Suppressor macrophage treated with lipopolysaccharide for 4 hours (primary cell): Measurements from ENCODE around the gene EPN2.

Experiments
- DNase-seq: peaks from one replicate; pipeline ENCODE4 v3.0.0-alpha.2; 2020

The EPN2 gene

DNA sequence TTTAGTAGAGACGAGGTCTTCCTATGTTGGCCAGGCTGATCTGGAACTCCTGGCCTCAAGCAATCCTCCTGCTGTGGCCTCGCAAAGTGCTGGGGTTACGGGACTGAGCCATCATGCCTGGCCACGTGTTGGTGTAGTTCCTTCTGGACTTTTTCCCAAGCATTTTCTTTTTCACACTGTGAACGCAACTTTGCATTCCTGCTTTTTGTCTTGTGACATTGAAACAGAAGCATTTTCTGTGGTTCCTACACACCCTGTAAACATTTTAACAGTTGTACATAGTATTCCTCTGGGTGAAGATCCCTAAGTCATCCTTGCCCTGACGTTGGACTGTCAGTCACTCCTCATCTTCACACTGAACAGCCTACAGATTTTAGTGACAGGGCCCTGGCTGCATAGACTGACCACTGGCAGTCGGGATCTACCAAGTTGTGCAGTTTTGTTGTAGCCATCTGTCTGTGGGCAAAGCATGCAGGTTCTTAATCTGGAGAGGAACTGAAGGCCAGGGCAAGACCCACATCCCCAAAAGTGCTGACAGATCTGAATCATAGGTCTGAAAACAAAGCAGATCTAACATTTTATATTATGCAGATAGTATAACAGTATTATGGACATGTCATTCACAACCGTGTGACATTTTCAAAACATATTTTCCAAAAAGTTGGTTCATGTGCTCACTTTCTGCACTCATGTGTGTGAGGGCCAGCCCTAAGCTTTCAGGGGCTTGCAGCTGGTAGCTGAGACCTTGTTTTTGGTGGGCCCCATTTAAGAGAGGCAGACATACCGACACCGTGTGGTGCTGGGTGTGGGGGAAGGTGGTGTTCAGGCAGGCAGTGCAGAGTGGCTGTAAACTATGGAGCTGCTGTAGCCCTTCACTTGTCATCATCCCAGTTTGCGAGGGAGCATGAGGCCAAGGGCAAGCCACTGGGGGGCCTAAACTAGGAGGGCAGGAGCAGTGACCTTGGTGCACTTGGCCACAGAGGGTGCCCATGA lies 59.9 kb downstream of the EPN2 start:
- no peak for DNase-seq

DNA sequence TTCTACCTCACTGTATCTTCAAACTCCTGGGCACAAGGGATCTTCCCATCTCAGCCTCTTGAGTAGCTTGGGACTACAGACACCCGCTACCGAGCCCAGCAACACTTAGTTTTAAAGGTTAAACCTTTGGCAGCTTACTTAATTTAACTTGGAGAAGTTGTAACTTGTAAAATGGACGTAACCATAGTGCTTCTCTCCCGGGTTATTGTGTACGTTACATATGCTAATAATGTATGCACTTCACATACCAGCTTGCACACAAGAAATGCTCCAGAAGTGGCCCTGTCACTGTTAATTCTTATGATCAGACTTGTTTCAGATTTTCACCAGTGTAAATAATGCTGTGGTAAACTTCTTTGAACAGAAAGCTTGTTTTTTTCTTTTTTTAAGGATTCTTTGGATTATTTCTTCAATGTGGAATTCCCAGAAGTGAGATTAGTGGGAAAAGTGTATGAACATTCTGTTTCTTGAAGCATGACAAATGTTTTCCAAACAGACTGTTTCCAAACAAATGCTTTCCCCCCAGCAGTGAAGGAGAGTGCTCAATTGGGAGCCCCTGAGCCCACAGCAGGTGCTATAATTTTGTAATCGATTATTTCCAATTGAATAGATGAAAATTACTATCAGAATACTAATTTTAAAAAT lies 61.5 kb downstream of the EPN2 start:
- no peak for DNase-seq

DNA sequence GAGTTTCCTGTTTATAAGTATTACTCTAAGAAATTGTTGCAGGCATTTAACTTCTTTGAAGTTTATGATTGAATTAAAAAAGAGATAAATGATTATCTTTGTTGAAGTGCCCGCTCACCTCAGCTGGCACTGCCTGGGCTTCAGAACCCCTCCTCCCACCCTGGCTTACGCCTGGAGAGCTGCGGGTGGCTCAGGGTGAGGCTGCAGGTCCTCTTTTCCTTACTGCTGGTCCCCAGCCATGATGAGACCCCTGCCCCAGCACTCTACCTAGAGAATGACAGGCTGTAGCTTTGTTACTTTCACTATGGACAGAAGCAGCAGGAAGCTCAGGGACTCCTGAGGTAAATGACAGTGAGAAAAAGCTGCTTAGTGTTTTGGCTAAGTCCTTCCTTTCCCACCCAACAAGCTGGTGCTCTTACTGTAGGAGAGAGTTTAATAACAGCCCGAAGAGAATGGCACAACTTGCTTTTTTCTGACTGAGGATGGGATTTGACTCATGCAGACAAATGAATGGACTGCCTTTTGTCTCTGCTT lies 62.1 kb downstream of the EPN2 start:
- DNase-seq: no peak

DNA sequence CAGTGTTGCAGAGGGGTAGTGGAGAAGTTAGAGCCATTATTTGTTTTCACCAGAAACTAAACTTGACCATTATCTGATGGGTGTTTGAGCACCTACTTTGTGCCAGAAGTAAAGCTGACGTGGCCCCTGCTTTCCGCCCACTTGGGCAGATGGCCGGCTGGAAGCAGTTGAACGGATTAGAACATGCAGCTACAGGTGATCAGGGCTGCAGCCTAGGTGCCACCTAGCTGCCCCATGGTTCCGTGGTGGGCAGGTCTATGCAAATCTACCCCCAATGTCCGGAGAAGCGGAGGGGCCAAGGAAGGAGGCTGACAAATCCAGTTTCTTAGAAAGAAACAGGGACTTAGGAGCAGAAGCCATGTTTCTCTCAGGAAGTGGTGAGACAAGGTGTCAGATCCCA lies 62.7 kb downstream of the EPN2 start:
- DNase-seq: no peak

DNA sequence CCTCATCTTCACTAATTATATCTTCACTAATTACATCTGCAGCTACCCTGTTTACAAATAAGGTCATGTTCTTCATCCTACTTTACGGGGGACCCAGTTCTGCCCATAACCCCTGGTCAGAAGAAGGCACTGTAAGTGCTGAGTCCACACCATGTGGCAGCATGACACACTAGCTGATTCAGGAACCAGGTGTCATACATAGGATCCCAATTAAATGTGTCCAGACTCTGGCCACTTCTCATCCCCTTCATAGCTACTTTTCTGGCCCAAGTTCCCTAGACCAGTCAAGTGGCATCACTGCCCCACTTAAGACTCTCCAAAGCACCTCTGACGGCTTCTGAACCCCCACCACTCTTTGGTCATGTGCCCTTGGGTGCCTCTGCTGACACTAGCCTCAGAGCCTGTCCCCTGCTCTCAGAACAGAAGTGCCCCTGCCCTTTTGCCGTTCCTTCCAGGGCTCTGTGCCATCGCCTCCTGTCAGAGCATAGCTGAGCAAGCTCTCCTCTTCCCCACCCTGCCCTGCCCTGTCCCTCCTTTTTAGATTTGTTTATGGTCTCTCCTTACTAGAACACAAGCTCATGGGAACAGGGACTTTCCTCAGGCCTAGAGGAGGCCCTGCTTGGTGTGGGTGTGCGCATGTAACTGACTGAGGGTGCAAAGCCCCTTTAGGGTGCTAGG lies 64.2 kb downstream of the EPN2 start:
- no peak for DNase-seq

DNA sequence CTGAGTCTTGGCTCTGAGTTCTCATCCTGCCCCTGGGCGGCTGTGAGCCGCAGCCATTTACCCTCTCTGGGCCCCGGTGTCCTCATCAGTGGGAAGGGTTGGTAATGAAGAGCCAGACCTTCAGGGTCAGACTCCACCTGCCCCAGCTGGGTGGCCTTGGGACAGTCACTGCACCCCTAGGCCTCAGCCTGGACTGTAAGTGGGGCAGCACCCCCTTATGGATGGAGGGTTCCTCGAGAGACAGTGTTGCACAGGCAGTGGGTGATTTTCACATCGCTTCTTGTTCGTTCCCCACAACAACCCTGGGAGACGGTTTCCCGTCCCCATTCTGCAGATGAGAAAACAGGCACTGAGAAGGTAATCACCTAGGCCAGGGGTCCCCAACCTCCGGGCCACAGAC lies 64.8 kb downstream of the EPN2 start:
- no peak for DNase-seq

DNA sequence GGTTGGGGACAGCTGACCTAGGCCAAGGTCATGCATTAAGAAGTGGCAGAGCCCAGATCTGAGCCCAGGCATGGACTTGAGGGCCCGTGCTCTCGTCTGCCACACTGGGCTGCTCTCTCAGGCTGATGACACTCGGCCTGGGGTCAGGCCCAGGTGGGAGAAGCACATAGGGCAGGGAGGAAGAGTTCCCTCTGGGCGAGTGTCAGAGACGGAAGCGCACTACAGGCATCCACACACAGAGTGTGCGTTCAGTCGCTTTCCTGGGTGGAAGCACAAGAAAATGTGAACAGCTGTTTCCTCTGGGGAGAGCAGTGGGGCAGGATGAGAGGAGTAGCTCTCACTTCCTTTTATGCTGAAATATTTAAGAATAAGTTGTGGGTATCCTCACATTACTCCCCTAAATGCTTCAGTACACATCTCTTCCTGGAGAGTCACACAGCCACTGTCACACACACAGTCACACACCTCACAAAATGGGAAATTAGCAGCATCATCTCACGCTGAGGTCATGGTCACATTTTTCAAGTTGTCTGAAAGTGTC lies 65.7 kb downstream of the EPN2 start:
- DNase-seq: peak; percentile 67

DNA sequence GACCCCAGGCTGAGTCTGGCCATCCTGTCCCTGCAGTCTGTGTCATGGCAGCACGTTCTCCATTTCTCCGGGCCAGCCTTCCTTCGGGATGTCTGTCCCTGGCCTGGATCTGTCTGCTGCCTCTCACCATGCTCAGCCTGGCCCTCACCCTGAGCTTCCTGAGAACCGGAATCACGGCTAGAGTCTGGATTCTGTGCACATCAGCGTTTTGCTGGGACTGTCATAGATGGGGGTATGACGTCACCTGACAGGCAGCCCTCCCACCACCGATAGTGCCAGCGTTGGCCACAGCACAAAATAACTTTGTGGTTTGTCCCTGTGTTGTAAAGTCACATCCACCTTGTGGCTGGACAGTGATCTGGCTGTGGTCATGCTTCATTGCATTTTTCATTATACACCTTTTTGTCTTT lies 66.2 kb downstream of the EPN2 start:
- no peak for DNase-seq

DNA sequence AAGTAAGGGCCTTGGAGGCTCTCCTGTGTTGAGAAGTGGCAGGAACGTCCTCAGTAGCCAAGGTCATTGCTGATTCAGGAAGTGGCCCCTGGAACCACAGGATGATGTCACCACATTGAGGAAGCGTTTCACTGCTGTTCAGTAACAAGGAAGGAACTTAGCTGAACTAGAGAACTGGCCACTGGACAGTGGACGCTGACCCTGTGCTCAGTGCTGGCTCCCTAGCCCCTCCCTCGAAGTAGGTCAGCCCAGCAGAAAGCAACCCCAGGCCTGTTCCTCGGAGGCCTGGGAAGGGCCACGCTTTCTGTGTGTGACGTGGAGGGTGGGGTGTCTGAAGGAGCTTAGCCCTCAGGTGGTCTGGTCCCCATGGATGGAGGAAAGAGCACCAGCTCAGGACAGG lies 67.0 kb downstream of the EPN2 start:
- DNase-seq: peak; percentile 94

DNA sequence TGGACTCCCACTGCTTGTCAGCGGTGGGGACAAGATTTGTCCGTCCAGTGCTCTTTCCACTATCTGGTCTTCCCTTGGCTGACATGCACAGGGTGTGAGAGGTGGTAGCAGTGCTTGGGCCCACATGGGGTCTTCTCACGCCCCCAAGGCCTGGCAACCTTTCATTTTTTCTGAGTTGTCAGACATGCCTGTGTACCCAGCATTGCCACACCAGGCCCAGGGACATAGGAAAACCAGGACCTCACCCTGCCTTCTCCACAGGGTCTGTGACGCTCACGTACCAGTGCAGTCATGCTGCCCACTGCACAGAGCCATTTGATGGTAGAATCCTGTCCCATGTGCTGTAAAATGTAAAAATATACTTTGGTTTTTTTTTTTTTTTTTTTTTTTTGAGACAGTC lies 67.6 kb downstream of the EPN2 start:
- no peak for DNase-seq

DNA sequence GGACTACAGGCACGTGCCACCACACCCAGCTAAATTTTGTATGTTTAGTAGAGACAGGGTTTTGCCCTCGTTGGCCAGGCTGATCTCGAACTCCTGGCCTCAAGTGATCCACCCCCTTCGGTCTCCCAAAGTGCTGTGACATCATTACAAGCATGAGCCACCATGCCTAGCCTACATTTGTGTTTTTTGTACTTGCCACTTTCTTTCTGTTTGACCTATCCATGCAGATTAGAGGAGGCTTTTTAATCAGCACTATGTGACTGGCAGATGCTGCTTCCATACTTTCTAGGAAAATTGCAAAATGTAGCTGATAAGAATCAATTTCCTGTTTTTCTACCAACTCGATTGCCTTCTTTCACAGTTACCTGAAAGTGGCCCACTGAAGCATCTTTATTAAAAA lies 68.1 kb downstream of the EPN2 start:
- no peak for DNase-seq

DNA sequence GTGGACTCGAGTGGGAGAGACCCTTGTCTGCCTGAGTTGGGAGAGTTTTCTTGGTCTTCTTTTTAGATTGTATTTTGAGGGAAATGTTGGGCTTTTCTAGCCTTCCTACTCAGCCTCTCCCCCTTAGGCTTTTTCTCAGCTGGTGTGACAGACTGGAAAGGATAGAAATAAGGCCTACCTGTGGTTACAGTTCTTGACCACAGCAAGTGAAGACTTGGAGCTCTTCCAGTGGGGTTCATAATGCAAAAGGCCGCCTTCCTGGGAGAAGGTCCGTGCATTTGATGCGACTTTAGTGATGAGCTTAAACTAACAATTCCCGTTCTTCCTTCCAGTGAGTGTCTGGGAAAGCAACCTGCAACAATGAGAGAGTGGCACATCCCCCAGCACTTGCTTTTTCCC lies 68.6 kb downstream of the EPN2 start:
- no peak for DNase-seq

DNA sequence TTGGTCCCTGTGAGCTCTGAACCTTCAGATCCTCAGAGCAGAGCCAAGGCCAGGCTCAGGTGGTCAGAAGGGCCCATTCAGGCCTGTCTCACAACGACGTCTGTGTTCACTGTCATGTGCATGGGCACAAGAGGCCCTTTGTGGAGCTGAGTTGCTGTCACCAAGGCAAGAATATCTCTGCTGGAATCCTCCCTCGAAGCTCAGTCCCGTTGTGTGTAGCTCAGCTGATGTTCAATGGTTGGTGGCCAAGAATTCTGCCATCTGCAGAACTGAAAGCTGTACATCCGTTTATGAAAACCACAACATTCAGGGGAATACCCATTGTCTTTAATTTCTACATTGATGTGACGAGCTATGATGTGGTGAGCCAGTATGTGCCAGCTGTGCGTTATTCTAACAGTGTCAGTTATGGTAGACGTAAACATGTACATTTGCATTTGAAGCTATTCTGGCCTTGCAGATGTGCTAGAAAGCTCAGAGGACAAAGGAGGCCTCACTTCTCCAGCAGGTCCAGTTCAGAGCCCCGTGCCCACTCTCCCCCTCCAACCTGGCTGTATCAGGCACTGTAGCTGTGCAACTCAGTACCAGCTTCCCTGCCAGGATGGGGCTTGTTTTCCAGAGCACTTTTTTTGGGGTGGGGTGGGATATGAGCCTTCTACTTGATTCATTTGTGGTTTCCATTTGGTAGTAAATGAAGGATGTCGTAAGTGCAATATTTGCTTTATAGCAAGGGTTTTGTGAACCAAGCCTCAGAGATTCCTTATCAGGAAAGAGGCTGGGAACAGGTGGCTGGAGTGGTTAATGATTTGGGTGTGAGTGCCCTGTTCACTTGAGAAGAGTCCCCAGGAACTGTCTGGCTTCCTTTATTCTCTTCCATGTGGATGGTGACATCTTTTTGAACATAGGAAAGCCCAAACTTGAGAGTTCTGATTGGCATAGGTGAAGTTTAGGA lies 69.3 kb downstream of the EPN2 start:
- DNase-seq: peak; percentile 91

DNA sequence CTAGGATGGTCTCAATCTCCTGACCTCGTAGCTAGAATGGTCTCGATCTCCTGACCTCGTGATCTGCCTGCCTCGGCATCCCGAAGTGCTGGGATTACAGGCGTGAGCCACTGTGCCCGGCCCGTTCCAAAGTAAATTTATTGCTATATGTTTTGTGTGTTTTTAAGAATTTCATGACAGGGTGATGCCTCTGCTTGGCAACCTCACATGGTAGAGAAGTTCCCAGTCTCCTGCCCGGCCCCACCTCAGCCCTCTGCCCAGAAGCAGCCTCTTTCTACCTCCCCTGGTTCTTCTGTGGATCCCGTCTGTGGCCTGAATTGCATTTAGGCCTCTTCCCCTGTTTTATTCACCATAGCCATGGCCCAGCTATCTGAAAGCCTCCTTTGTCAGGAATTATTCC lies 70.4 kb downstream of the EPN2 start:
- no peak for DNase-seq

DNA sequence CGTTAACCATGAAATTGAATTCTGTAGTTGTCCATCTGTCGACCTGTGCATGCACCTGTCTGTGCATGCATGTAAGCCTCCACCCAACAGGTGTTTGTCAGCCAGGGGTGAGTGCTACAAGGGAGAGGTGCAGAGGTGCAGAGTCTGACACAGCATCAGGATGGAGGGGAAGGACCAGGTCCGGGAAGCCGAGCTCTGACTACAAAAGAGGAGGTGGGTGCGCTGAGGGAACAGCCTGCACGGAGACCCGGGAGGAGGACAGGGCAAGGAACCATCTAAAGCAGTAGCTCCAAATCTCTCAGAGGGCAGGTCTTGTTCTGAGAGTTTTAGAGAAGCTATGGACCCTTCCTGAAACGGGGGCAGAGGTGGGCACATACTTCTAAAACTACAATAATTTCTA lies 71.2 kb downstream of the EPN2 start:
- no peak for DNase-seq

DNA sequence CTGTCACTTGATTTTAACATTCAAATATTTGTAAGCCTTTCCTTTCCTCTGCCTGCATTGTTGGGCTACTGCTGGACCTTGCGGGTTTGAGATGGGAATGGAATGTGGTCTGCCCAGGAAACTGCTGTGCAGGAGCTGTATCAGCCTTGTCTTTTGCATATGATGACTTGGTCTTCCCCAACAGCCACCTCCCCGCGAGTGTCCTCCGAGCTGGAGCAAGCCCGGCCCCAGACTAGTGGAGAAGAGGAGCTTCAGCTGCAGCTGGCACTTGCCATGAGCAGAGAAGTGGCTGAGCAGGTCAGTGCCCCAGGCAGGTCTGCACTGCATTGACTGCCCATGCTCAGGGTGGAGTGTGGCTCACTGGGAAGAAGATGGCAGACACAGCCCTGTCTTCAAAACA lies 72.5 kb downstream of the EPN2 start:
- no peak for DNase-seq

DNA sequence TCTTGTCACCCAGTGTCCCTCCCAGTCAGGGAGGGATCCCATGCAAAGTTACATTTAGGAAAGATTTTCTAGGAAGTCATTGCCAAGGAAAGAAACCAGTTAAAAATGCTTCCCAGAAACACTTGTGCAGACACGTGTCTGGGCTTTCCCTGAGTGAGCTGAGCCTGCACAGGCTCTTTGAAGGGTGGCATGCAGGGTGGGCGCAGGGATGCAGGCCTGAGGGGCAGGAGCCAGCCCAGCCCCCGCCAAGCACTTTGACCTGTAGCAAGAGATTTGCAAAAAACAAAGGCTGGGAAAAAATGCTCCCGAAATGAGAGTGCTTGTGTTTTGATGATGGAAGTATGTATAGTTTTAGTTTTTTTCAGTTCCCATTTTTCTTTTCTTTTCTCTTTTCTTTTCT lies 73.0 kb downstream of the EPN2 start:
- DNase-seq: no peak

DNA sequence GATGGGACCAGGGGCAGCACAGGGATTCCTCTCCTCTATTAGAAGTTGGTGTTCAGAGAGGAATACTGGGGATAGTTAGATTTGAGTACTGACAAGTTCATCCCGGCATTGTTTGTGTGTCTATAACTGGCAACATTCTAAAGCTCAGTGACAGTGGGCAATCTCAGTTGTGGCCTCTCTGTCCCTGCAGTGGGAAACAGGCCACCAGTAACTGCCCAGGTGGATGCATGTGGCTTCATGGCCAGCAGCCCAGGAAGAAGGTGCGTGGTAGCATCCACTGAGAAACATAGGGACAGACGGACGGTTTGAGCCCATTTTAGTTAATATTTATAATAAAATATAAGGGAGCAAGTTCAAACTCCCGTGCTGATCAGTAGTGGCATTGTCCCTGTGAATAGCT lies 73.8 kb downstream of the EPN2 start:
- DNase-seq: no peak

DNA sequence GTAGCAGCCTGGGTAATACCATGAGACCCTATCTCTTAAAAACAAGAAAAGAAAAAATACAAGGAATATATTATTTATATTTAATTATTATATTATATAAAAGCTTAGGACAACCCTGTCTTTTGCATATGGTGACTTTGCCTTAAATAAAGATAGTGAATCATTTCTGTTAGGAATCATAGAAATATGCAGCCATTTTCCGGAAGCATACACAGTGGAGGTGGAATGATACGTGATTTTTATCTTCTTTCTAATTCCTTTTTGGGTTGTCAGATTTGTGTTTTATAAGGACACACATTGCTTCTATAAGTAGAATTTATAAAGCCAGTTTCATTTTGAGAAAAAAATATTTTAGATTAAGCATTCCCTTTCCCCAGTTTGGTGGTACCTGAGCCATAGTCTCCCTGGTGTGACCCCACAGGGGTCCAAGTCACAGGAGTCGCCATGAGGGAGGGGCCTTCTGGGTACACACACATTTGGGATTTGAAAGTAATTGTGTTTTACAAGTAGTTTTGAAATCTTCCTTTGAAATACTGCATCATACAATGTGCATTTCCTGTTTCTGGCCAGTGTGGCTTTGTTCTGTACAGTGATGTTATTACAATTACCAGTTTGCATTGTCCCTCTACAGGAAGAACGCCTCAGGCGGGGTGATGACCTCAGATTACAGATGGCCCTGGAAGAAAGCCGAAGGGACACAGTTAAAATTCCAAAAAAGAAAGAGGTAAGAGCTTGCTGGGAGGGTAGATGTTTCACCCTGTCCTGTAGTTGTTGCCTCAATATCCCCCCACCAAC lies 74.5 kb downstream of the EPN2 start:
- peak; percentile 84 for DNase-seq

DNA sequence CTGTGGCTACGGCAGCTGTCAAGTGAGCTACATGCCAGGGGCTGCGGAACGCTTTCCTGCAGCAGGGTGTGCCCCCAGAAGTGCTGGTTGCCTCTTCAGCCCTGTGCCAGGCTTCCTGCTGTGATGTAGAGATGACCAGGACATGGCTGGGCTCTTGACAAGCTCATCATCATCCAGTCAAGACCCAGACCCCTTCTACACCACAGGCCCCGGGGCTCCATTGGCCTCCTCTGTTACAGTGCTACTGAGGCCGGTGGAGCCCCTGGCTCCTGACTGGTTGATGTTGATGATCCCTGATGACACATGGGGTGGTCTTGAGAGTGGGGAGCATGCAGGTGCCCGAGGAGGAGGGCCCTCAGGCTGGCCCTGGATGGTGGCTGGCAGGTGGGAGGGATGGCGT lies 75.2 kb downstream of the EPN2 start:
- no peak for DNase-seq

DNA sequence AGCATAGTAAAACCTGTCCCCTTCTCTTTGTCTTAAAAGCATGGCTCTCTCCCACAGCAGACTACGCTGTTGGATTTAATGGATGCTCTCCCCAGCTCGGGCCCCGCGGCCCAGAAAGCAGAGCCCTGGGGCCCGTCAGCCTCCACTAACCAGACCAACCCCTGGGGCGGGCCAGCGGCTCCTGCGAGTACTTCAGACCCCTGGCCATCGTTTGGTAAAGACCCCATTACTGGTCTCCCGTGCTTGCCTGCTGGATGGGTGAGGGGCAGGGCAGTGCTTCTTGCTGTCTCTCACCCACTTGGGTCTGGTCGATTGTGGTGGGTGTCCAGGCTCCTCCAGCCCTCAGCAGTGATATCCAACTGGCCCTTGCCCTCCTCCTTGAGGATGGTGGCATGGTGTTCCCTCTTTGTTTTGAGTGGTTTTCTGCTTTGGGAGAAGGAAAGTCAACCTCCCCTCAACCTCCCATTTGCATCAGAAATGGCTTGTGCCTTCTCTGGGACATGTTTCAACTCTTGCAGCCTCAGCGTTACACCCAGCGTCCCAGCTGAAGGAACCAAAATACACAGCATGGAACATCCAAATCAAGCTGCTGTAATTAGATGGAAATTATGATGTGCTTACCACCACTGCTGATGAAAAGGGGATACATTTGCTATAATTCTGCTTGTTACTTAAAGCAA lies 76.0 kb downstream of the EPN2 start:
- DNase-seq: no peak
